ENCODE measurements around the gene SCO1. TPM values are rescaled to one million over a fixed set of nuclear protein-coding genes. Genes with fewer than 3 reads are reported as not detected.

SCO1 gene
- total RNA-seq, 4 donors from 2014 or later = 19.1 to 53.5 (median 34.6) TPM

DNA sequence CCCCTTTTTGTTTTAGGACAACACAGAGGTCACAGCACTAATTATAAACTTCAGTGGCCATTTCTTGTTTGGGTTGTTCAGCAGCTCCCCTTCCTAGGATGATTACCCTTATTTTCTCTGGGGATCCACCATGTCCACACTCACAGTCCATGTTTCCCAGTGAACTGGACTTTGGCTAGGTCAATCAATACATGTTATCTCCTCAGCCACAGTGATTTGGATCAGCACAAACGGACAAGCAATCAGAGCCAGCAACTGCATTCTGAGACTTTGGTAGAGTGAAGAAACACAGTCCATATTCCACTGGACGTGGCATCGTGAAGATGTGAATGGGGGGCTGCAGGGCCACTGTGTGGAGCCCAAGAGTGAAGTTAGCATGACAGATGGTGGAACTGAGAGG is 27.9 kb upstream of the SCO1 start:
- 79% methylated on average over 3 of the region's 3 CpGs; no CpG with 5 or more reads in 1 of the 2 donors for WGBS, 2 donors (ENCODE audit: low coverage in 1 of 2)
- H3K27me3 ChIP-seq = no peaks in the 10 kb centered on the region
- H3K9me3 ChIP-seq = no peaks in the 10 kb centered on the region
- in situ Hi-C loops (cut with MboI; ENCODE audit: low pct_ligation_motif_present in 1 of 4, low pct_unique_long_range_greater_than_20kb in 1 of 4, low sequenced_read_pairs in 3 of 4) = loop anchor here in 1 of 4 donors (25.0 kb wide), 1 partner anchor 887 kb away; no protein-coding TSS in a partner anchor
- peaks cover 0 to 15% (median 8%) of the 10 kb centered on the region in 4 donors for H3K4me1 ChIP-seq
- TF ChIP-seq, protein P1, sequence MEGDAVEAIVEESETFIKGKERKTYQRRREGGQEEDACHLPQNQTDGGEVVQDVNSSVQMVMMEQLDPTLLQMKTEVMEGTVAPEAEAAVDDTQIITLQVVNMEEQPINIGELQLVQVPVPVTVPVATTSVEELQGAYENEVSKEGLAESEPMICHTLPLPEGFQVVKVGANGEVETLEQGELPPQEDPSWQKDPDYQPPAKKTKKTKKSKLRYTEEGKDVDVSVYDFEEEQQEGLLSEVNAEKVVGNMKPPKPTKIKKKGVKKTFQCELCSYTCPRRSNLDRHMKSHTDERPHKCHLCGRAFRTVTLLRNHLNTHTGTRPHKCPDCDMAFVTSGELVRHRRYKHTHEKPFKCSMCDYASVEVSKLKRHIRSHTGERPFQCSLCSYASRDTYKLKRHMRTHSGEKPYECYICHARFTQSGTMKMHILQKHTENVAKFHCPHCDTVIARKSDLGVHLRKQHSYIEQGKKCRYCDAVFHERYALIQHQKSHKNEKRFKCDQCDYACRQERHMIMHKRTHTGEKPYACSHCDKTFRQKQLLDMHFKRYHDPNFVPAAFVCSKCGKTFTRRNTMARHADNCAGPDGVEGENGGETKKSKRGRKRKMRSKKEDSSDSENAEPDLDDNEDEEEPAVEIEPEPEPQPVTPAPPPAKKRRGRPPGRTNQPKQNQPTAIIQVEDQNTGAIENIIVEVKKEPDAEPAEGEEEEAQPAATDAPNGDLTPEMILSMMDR (IDR thresholded peaks at IDR 0.05) = no peak
- no peak for TF ChIP-seq POLR2AphosphoS5 (IDR thresholded peaks at IDR 0.05)
- H3K27ac ChIP-seq = peak overlapping the region; percentile 55 to 75 (median 66)
- H3K36me3 ChIP-seq = no peaks in the 10 kb centered on the region
- H3K4me3 ChIP-seq = no peak overlapping the region
- DNase-seq = no peak
- intact Hi-C loops (cut with DNase I; ENCODE audit: low total_unique reads) = no loop called here

DNA sequence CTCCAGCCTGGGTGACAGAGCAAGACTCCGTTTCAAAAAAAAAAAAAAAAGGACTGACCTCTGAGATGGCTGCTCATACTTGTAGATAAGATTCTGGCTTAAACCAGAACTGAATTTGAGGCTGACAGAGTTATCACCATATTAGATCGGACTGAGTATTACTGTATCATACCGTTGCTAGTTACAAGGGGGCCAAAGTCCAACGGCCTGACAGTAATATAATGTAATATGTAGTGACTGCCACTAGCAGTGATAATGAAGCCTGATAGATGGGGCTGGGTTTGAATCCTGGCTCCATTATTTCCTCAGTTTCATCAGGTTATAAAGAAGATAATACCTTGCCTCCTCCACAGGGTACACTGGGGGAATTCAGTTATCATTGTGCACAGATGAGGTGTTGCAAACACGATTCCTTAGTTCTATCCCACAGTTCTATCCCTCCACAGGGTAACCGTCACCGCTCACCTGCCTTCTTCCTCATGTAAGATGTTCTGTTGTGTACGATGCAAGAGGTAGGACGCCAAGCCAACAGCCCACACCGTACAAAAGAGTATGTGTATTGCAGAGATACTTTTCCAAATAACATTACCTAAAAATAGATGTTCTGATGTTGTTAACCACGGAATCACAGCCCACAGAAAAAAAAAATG is 27.3 kb upstream of the SCO1 start:
- no peaks in the 10 kb centered on the region for H3K36me3 ChIP-seq
- H3K4me1 ChIP-seq = peaks cover 0 to 14% (median 8%) of the 10 kb centered on the region in 4 donors

DNA sequence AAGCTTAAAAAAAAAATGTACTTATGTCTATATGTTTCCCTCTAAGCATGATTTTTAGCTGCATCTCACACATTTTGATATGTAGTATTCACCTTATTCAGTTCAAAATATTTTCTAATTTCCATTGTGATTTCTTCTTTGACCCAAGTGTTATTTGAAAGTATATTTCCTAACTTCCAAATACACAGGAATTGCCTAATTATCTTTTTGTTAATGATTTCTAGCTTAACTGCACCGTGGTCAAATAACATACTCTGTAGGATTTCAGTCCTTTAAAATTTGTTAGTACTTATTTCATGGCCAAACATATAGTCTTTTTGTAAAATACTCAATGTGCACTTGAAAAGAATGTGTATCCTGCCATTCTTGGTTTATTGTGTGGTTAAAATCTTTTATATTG is 21.2 kb upstream of the SCO1 start:
- TF ChIP-seq, protein P1 (IDR thresholded peaks at IDR 0.05) = no peak
- no peak for TF ChIP-seq POLR2AphosphoS5 (IDR thresholded peaks at IDR 0.05)
- no peak for TF ChIP-seq POLR2A (IDR thresholded peaks at IDR 0.05)
- TF ChIP-seq EP300 (IDR thresholded peaks at IDR 0.05; ENCODE audit: low read depth) = no peak
- DNase-seq = no peak
- Histone ChIP-seq H3K9me3 (no peaks in the 10 kb centered on the region), H3K4me1 (no peaks in the 10 kb centered on the region), H3K36me3 (peaks cover 0 to 10% (median 0%) of the 10 kb centered on the region in 4 donors), H3K27me3 (no peaks in the 10 kb centered on the region), H3K27ac (no peak overlapping the region), H3K4me3 (no peak overlapping the region)
- intact Hi-C loops (cut with DNase I; ENCODE audit: low total_unique reads) = no loop called here
- in situ Hi-C loops (cut with MboI; ENCODE audit: low pct_ligation_motif_present in 1 of 4, low pct_unique_long_range_greater_than_20kb in 1 of 4, low sequenced_read_pairs in 3 of 4) = loop anchor here in 1 of 4 donors (10.0 kb wide), 1 partner anchor 56 kb away; no protein-coding TSS in a partner anchor
- WGBS, 2 donors (ENCODE audit: low coverage in 1 of 2) = 19 to 53% methylated on average over 1 of the region's 1 CpG

More for the DNA sequence above, 27.3 kb upstream of the SCO1 start:
- in situ Hi-C loops (cut with MboI; ENCODE audit: low pct_ligation_motif_present in 1 of 4, low pct_unique_long_range_greater_than_20kb in 1 of 4, low sequenced_read_pairs in 3 of 4) (loop anchor here in 1 of 4 donors (25.0 kb wide), 1 partner anchor 888 kb away; no protein-coding TSS in a partner anchor), intact Hi-C loops (cut with DNase I; ENCODE audit: low total_unique reads) (no loop called here)
- Histone ChIP-seq H3K27me3 (no peaks in the 10 kb centered on the region), H3K27ac (peak overlapping the region; percentile 55 to 75 (median 66)), H3K4me3 (no peak overlapping the region), H3K9me3 (no peaks in the 10 kb centered on the region)
- TF ChIP-seq EP300 (IDR thresholded peaks at IDR 0.05; ENCODE audit: low read depth) (no peak), POLR2AphosphoS5 (IDR thresholded peaks at IDR 0.05) (peak in 2 of 3 donors; percentile 18 to 48)
- TF ChIP-seq, protein P1 (IDR thresholded peaks at IDR 0.05) = peak in 2 of 5 experiments; percentile 3 to 46
- 47 to 71% methylated on average over 2 to 11 of the region's 11 CpGs for WGBS, 2 donors (ENCODE audit: low coverage in 1 of 2)
- DNase-seq = peak; percentile 83

DNA sequence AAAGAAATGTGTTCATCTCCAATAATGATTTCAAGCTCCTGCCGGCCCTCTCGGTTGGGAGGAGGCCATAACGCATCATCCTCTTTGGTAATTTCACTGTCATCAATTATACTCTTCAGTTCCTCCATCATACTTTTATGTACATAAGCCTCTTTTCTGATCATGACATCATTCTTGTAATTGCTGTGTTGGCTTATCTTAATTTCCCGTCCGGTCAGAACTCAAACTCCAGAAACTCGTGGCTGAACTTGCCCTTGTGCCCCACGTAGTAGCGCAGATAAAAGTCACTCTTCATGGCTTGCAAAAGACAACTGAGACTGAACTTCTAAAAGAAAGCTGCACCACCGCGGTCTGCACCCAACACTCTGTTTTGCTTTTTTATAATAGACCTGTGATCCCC is 18.9 kb upstream of the SCO1 start:
- DNase-seq = no peak

More for the DNA sequence above, 18.9 kb upstream of the SCO1 start:
- in situ Hi-C loops (cut with MboI; ENCODE audit: low pct_ligation_motif_present in 1 of 4, low pct_unique_long_range_greater_than_20kb in 1 of 4, low sequenced_read_pairs in 3 of 4) = loop anchor here in 1 of 4 donors (10.0 kb wide), 1 partner anchor 59 kb away; no protein-coding TSS in a partner anchor
- peaks cover 0 to 32% (median 8%) of the 10 kb centered on the region in 4 donors for H3K36me3 ChIP-seq
- H3K27ac ChIP-seq = no peak overlapping the region
- H3K9me3 ChIP-seq = no peaks in the 10 kb centered on the region
- TF ChIP-seq POLR2AphosphoS5 (IDR thresholded peaks at IDR 0.05) = no peak
- TF ChIP-seq POLR2A (IDR thresholded peaks at IDR 0.05) = no peak
- TF ChIP-seq, protein P1 (IDR thresholded peaks at IDR 0.05) = no peak
- TF ChIP-seq EP300 (IDR thresholded peaks at IDR 0.05; ENCODE audit: low read depth) = no peak
- H3K4me1 ChIP-seq = no peaks in the 10 kb centered on the region
- no peaks in the 10 kb centered on the region for H3K27me3 ChIP-seq
- 90% methylated on average over 6 to 10 of the region's 10 CpGs for WGBS, 2 donors (ENCODE audit: low coverage in 1 of 2)
- intact Hi-C loops (cut with DNase I; ENCODE audit: low total_unique reads) = no loop called here
- no peak overlapping the region for H3K4me3 ChIP-seq

All from transverse colon (tissue), 4 donors.